Lung (tissue), 13 donors: ENCODE data around the gene IL31RA. TPM values are rescaled to one million over a fixed set of nuclear protein-coding genes. Genes with fewer than 3 reads are reported as not detected.

ENCODE experiments used
- ATAC-seq: fragments of 200-7000 bp; cut with Tn5 transposase; one replicate; pipeline ENCODE4 v1.9.1; 2020; ENCODE audit warnings: moderate number of reproducible peaks; ENCODE audit not compliant: insufficient read depth, low FRiP score
- DNase-seq, 3 donors: peaks; one replicate each; pipeline ENCODE4 v3.0.0-alpha.2; 2013 to 2017
- H3K27ac ChIP-seq, 2 donors: one replicate each; pipeline ENCODE4 v1.5.1; 2013; ENCODE audit warnings: mild to moderate bottlenecking in 2 of 2, moderate library complexity in 2 of 2, control low read depth in 1 of 2, inconsistent platforms in 1 of 2, low read depth in 1 of 2, low read length in 1 of 2
- H3K27me3 ChIP-seq, 3 donors: one replicate each; pipeline ENCODE4 v1.5.1; 2013; ENCODE audit warnings: low read length in 2 of 3; ENCODE audit not compliant: control insufficient read depth in 3 of 3, insufficient read depth in 3 of 3
- H3K36me3 ChIP-seq, 4 donors: one replicate each; pipeline ENCODE4 v1.5.1; 2013; ENCODE audit warnings: low read length in 4 of 4, mild to moderate bottlenecking in 1 of 4, moderate library complexity in 1 of 4; ENCODE audit not compliant: control insufficient read depth in 4 of 4, insufficient read depth in 4 of 4
- H3K4me1 ChIP-seq, 5 donors: one replicate each; pipeline ENCODE4 v1.5.1; 2013; ENCODE audit warnings: low read length in 5 of 5, mild to moderate bottlenecking in 2 of 5, moderate library complexity in 1 of 5; ENCODE audit not compliant: control insufficient read depth in 5 of 5, insufficient read depth in 5 of 5
- H3K4me3 ChIP-seq: one replicate; pipeline ENCODE4 v1.5.1; 2013; ENCODE audit warnings: mild to moderate bottlenecking, control low read depth, moderate library complexity
- H3K9ac ChIP-seq, 2 donors: one replicate each; pipeline ENCODE4 v1.5.1; 2013; ENCODE audit warnings: low read length in 2 of 2, control low read depth in 1 of 2; ENCODE audit not compliant: insufficient read depth in 1 of 2
- H3K9me3 ChIP-seq, 4 donors: one replicate each; pipeline ENCODE4 v1.5.1; 2013; ENCODE audit warnings: low read length in 3 of 4, mild to moderate bottlenecking in 1 of 4, moderate library complexity in 1 of 4; ENCODE audit not compliant: control insufficient read depth in 4 of 4, insufficient read depth in 3 of 4
- CTCF ChIP-seq: IDR thresholded peaks from 2 replicates; pipeline ENCODE4 v1.5.1; 2012; ENCODE audit warnings: mild to moderate bottlenecking; ENCODE audit errors: control extremely low read depth, extremely low read depth
- WGBS, 2 donors: extraction: QIAGEN DNeasy Blood & Tissue Kit; methylation state at CpG; one replicate each; pipeline ENCODE4 v1.1.7; 2013; 5-methylcytosine and 5-hydroxymethylcytosine counted together
- polyA plus RNA-seq, 2 donors: library from polyadenylated mRNA; stranded (reverse); fragments of 200-250 nt; gene quantifications; one replicate each; pipeline ENCODE4 v1.2.1, GENCODE V29; 2013
- small RNA-seq: library from RNA; depleted of rRNA; stranded (forward); fragments of <200 nt; gene quantifications from one replicate; pipeline ENCODE3, GENCODE V24; 2014; ENCODE audit warnings: low replicate concordance
- total RNA-seq, 2 donors: library from RNA; depleted of rRNA in 1 of 2; stranded (reverse); fragments of >200 nt in 1 of 2; gene quantifications; one replicate each; pipeline ENCODE4 v1.2.1, GENCODE V29; 2014 to 2021
- donor health status: control.
- donor health status: control.
- donor health status: Bipolar disorder and iron deficiency.
- donor health status: healthy.
- donor health status: DM: yes; HTN: yes; CAD: no.

The IL31RA gene
- total and polyA plus RNA-seq, 4 donors, result 0.04 to 0.21 (median 0.11) TPM

GRCh38 chr5:55966284-55966683 lies 115.1 kb downstream of the IL31RA start:
- Histone ChIP-seq H3K36me3 (peaks cover 7 to 22% (median 15%) of the 10 kb centered on the region in 4 donors), H3K27me3 (no peaks in the 10 kb centered on the region), H3K4me1 (peaks cover 0 to 2% (median 0%) of the 10 kb centered on the region in 5 donors), H3K4me3 (no peak overlapping the region), H3K27ac (no peak overlapping the region), H3K9ac (no peak overlapping the region), H3K9me3 (no peaks in the 10 kb centered on the region)
- no peak for DNase-seq
- no peak for TF ChIP-seq CTCF
- no peak for ATAC-seq

GRCh38 chr5:55969956-55970355 lies 118.8 kb downstream of the IL31RA start:
- Histone ChIP-seq H3K4me1 (peaks cover 0 to 2% (median 0%) of the 10 kb centered on the region in 5 donors), H3K36me3 (peaks cover 5 to 17% (median 14%) of the 10 kb centered on the region in 4 donors), H3K9ac (no peak overlapping the region), H3K27ac (no peak overlapping the region), H3K9me3 (no peaks in the 10 kb centered on the region), H3K27me3 (no peaks in the 10 kb centered on the region), H3K4me3 (no peak overlapping the region)
- WGBS, 2 donors, result 43 to 57% methylated on average over 1 of the region's 1 CpG
- ATAC-seq (no peak), DNase-seq (no peak)
- no peak for TF ChIP-seq CTCF

Small RNA genes within 50 kb of the gene (small RNA-seq; reads per million reads assigned to genes)
- not detected for gene AC016596.1

Other genes starting within 250 kb of the IL31RA start
- gene SLC38A9, start 139.0 kb upstream of the IL31RA start, total RNA-seq, result 10 to 100 TPM; 18.7 to 64.2 TPM
- 10 to 100 TPM in 1 of 2 donors, 1 to 10 TPM in 1; 8.5 to 10.3 TPM for gene SLC38A9, start 139.0 kb upstream of the IL31RA start, polyA plus RNA-seq
- not detected for gene DDX4, start 113.3 kb upstream of the IL31RA start, total RNA-seq
- gene DDX4, start 113.3 kb upstream of the IL31RA start, polyA plus RNA-seq, result under 1 TPM in 1 of 2 donors, not detected in 1; 0.03 TPM
- gene IL6ST, start 143.6 kb downstream of the IL31RA start, total RNA-seq, result 100 to 1,000 TPM; 319 to 377 TPM
- gene IL6ST, start 143.6 kb downstream of the IL31RA start, polyA plus RNA-seq, result 10 to 100 TPM; 47.8 to 73.1 TPM